ENCODE results near the gene GLG1. TPM values are rescaled to one million over a fixed set of nuclear protein-coding genes. Genes with fewer than 3 reads are reported as not detected.

The GLG1 gene
- total RNA-seq, 2 experiments from 2014 or later: 58.1 to 63.8 TPM

GRCh38 chr16:74627506-74628220 is 20.7 kb upstream of the GLG1 start:
- no peak overlapping the region for H3K4me3 Mint-ChIP-seq
- no peaks in the 10 kb centered on the region for H3K9me3 Mint-ChIP-seq
- intact Hi-C loops (cut with micrococcal nuclease): loop anchor here (1.0 to 10.0 kb wide), 5 partner anchors 39 to 331 kb away; partner anchors contain the start of genes PSMD7 and RFWD3
- H3K36me3 Mint-ChIP-seq: peaks cover 76% of the 10 kb centered on the region
- H3K27ac Mint-ChIP-seq: peak overlapping the region; percentile 78
- H3K27me3 Mint-ChIP-seq: no peaks in the 10 kb centered on the region
- peaks cover 46% of the 10 kb centered on the region for H3K4me1 Mint-ChIP-seq (ENCODE audit: low read depth)
- CTCF ChIA-PET: interaction anchor here (0.7 to 1.0 kb wide), 2 partner anchors 12 to 53 kb away, joined by 3 read pairs; no protein-coding TSS in a partner anchor
- DNase-seq: no peak
- POLR2A ChIA-PET: interaction anchor here (1.1 to 3.3 kb wide), 3 partner anchors 14 to 39 kb away, joined by 3 to 10 read pairs (median 4); partner anchors contain the start of genes GLG1 and RFWD3

GRCh38 chr16:74626741-74627416 is 20.0 kb upstream of the GLG1 start:
- ChIA-PET POLR2A (interaction anchor here (0.6 to 3.3 kb wide), 5 partner anchors 20 to 161 kb away, joined by 3 to 10 read pairs (median 4); partner anchors contain the start of genes GLG1, MLKL and RFWD3), CTCF (interaction anchor here (0.7 to 1.0 kb wide), 4 partner anchors 12 to 157 kb away, joined by 3 read pairs; no protein-coding TSS in a partner anchor)
- peak overlapping the region; percentile 37 for H3K4me3 Mint-ChIP-seq
- peak overlapping the region; percentile 78 for H3K27ac Mint-ChIP-seq
- H3K36me3 Mint-ChIP-seq: peaks cover 80% of the 10 kb centered on the region
- no peaks in the 10 kb centered on the region for H3K27me3 Mint-ChIP-seq
- DNase-seq: peak; percentile 41
- no peaks in the 10 kb centered on the region for H3K9me3 Mint-ChIP-seq
- H3K4me1 Mint-ChIP-seq (ENCODE audit: low read depth): peaks cover 46% of the 10 kb centered on the region
- intact Hi-C loops (cut with micrococcal nuclease): loop anchor here (1.0 to 10.0 kb wide), 6 partner anchors 20 to 330 kb away; partner anchors contain the start of genes GLG1, PSMD7 and RFWD3

GRCh38 chr16:74625500-74626350 is 18.8 kb upstream of the GLG1 start:
- intact Hi-C loops (cut with micrococcal nuclease): loop anchor here (1.0 to 10.0 kb wide), 5 partner anchors 18 to 329 kb away; partner anchors contain the start of genes GLG1, PSMD7 and RFWD3
- H3K36me3 Mint-ChIP-seq: peaks cover 84% of the 10 kb centered on the region
- H3K27ac Mint-ChIP-seq: peak overlapping the region; percentile 78
- POLR2A ChIA-PET: interaction anchor here (0.6 to 3.3 kb wide), 4 partner anchors 35 to 160 kb away, joined by 3 to 10 read pairs (median 4); partner anchors contain the start of genes MLKL and RFWD3
- DNase-seq: peak; percentile 47
- peaks cover 46% of the 10 kb centered on the region for H3K4me1 Mint-ChIP-seq (ENCODE audit: low read depth)
- no peaks in the 10 kb centered on the region for H3K9me3 Mint-ChIP-seq
- no peak overlapping the region for H3K4me3 Mint-ChIP-seq
- CTCF ChIA-PET: interaction anchor here (1.0 kb wide), 3 partner anchors 10 to 156 kb away, joined by 3 read pairs; no protein-coding TSS in a partner anchor
- H3K27me3 Mint-ChIP-seq: no peaks in the 10 kb centered on the region

DNA sequence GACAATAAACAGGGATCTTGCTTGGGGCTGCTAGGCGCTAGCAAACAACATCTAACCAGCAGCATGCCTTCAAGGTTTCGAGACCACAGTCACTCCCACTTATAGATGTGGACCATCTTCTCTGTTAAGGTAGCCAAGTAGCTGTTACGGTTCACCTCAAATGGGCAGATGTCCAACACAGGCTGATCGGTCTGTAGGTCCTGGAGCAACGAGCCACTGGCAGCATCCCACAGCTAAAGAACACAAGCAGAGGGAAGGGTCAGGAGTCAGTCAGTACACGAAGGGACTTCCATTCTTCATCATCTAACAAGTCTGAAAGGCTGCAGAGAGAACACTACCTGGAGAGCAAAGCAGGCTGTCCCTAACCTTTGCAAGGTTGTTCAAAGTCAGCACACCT is 16.9 kb upstream of the GLG1 start:
- no peak overlapping the region for H3K4me3 Mint-ChIP-seq
- peaks cover 73% of the 10 kb centered on the region for H3K36me3 Mint-ChIP-seq
- intact Hi-C loops (cut with micrococcal nuclease): loop anchor here (10.0 kb wide), 1 partner anchor 129 kb away; no protein-coding TSS in a partner anchor
- H3K27ac Mint-ChIP-seq: peak overlapping the region; percentile 42
- ChIA-PET POLR2A (no interaction called here), CTCF (interaction anchor here (0.6 kb wide), 2 partner anchors 117 to 121 kb away, joined by 3 to 4 read pairs; no protein-coding TSS in a partner anchor)
- H3K4me1 Mint-ChIP-seq (ENCODE audit: low read depth): peaks cover 43% of the 10 kb centered on the region
- DNase-seq: no peak
- H3K27me3 Mint-ChIP-seq: no peaks in the 10 kb centered on the region
- no peaks in the 10 kb centered on the region for H3K9me3 Mint-ChIP-seq

DNA sequence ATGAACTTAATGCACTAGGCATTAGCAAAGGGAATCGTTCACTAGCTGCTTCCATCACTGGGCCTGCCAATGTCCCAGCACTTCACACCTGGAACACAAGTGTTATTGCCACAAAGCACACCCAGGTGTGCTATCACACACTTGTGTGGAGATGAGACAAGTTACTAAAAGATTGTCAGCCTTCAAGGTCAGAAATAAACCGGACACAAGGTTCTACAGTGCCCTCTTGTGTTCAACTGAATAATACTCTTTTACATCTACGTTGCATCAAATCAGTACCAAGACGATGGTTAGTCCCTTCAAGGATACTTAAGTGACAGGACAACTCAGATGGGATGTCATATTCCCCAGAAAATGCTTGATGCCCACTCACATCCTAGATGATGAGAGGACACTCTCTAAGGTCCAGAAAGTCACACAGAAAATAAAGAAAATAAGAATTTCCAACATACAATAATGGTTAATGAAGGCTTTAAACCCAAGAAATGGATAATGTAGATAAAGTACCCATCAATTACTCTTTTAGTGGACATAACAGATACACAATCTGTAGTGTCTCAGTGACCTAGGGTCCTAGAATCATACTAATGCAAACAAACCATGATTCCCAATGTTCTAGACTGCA is 16.4 kb upstream of the GLG1 start:
- Mint-ChIP-seq H3K27ac (no peak overlapping the region), H3K27me3 (no peaks in the 10 kb centered on the region), H3K9me3 (no peaks in the 10 kb centered on the region), H3K4me1 (ENCODE audit: low read depth) (peaks cover 38% of the 10 kb centered on the region), H3K4me3 (no peak overlapping the region), H3K36me3 (peaks cover 68% of the 10 kb centered on the region)
- intact Hi-C loops (cut with micrococcal nuclease): loop anchor here (10.0 kb wide), 1 partner anchor 129 kb away; no protein-coding TSS in a partner anchor
- ChIA-PET POLR2A (interaction anchor here (0.7 kb wide), 1 partner anchor 44 kb away, joined by 4 read pairs; no protein-coding TSS in a partner anchor), CTCF (interaction anchor here (0.6 to 1.9 kb wide), 11 partner anchors 16 to 186 kb away, joined by 3 to 10 read pairs (median 4); partner anchors contain the start of genes GLG1 and RFWD3)
- DNase-seq: no peak

DNA sequence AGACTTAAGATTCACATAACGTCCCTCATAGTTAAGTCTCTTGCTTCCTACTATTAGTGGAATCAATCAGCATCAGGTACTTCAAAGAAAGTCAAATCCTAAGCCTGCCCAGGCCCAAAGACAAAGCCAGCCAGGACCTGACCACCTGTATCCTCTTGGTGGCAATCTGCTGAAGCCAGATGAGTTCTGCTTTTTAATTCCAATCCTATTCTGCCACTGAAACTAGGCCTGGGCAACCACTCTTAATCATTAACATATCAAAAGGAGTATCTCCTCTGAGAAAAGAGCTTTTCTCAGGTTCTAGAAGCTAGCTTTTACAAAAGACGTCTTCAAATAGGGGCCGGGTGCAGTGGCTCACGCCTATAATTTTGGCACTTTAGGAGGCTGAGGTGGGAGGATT is 15.1 kb upstream of the GLG1 start:
- CTCF ChIA-PET: interaction anchor here (1.2 to 1.9 kb wide), 7 partner anchors 14 to 128 kb away, joined by 3 to 10 read pairs (median 5); partner anchors contain the start of genes GLG1 and RFWD3
- Mint-ChIP-seq H3K36me3 (peaks cover 61% of the 10 kb centered on the region), H3K27ac (no peak overlapping the region)

GRCh38 chr16:74617206-74617788 is 10.4 kb upstream of the GLG1 start:
- ChIA-PET POLR2A (interaction anchor here (0.8 to 1.4 kb wide), 2 partner anchors 10 to 81 kb away, joined by 3 to 8 read pairs; partner anchors contain the start of gene GLG1), CTCF (no interaction called here)
- H3K9me3 Mint-ChIP-seq: no peaks in the 10 kb centered on the region
- no peak overlapping the region for H3K4me3 Mint-ChIP-seq
- H3K27ac Mint-ChIP-seq: peak overlapping the region; percentile 2
- intact Hi-C loops (cut with micrococcal nuclease): no loop called here
- peaks cover 22% of the 10 kb centered on the region for H3K36me3 Mint-ChIP-seq
- no peak for DNase-seq
- H3K4me1 Mint-ChIP-seq (ENCODE audit: low read depth): peaks cover 9% of the 10 kb centered on the region
- no peaks in the 10 kb centered on the region for H3K27me3 Mint-ChIP-seq

More for the DNA sequence above, 15.1 kb upstream of the GLG1 start:
- Mint-ChIP-seq H3K4me1 (ENCODE audit: low read depth) (peaks cover 33% of the 10 kb centered on the region), H3K27me3 (no peaks in the 10 kb centered on the region), H3K4me3 (no peak overlapping the region), H3K9me3 (no peaks in the 10 kb centered on the region)
- DNase-seq: no peak
- POLR2A ChIA-PET: no interaction called here
- intact Hi-C loops (cut with micrococcal nuclease): loop anchor here (10.0 kb wide), 1 partner anchor 127 kb away; no protein-coding TSS in a partner anchor

DNA sequence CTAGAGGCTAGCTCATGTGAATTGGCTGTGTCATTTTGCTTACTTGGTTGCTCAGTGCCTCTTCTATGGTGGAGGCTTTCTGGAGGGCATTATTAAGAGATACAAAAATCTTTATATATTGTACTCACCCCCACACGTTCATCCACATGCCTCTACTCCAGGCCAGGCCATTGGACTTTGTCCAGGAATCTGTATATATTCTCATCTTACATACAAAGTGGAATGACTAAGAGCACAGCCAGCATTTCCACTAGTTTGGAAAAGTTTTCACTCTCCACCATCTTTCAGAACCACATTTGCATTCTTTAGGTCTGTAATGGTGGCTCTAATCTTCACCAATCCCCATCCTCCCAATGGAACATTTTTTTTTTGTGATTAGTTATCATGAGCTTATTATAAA is 4.8 kb upstream of the GLG1 start:
- POLR2A ChIA-PET: interaction anchor here (1.0 kb wide), 1 partner anchor 55 kb away, joined by 3 read pairs; the partner anchor contains the start of gene RFWD3
- Mint-ChIP-seq H3K4me3 (no peak overlapping the region), H3K27me3 (no peaks in the 10 kb centered on the region), H3K36me3 (peaks cover 5% of the 10 kb centered on the region), H3K4me1 (ENCODE audit: low read depth) (peaks cover 22% of the 10 kb centered on the region), H3K27ac (no peak overlapping the region), H3K9me3 (no peaks in the 10 kb centered on the region)
- CTCF ChIA-PET: interaction anchor here (1.3 kb wide), 1 partner anchor 40 kb away, joined by 3 read pairs; no protein-coding TSS in a partner anchor
- DNase-seq: no peak
- intact Hi-C loops (cut with micrococcal nuclease): no loop called here

GRCh38 chr16:74608944-74609343 is 2.0 kb upstream of the GLG1 start:
- POLR2A ChIA-PET: no interaction called here
- no peaks in the 10 kb centered on the region for H3K27me3 Mint-ChIP-seq
- peaks cover 38% of the 10 kb centered on the region for H3K4me1 Mint-ChIP-seq (ENCODE audit: low read depth)
- CTCF ChIA-PET: interaction anchor here (0.7 to 1.9 kb wide), 2 partner anchors 13 to 116 kb away, joined by 4 to 8 read pairs; no protein-coding TSS in a partner anchor
- H3K27ac Mint-ChIP-seq: no peak overlapping the region
- H3K9me3 Mint-ChIP-seq: no peaks in the 10 kb centered on the region
- peak; percentile 34 for DNase-seq
- intact Hi-C loops (cut with micrococcal nuclease): loop anchor here (5.0 to 10.0 kb wide), 4 partner anchors 54 to 244 kb away; no protein-coding TSS in a partner anchor
- peaks cover 2% of the 10 kb centered on the region for H3K36me3 Mint-ChIP-seq
- H3K4me3 Mint-ChIP-seq: peak overlapping the region; percentile 1

- Mint-ChIP-seq H3K27me3 (no peaks in the 10 kb centered on the region), H3K36me3 (peaks cover 2% of the 10 kb centered on the region), H3K4me3 (peak overlapping the region; percentile 1), H3K27ac (no peak overlapping the region), H3K4me1 (ENCODE audit: low read depth) (peaks cover 43% of the 10 kb centered on the region), H3K9me3 (no peaks in the 10 kb centered on the region)
- intact Hi-C loops (cut with micrococcal nuclease): loop anchor here (5.0 to 10.0 kb wide), 4 partner anchors 54 to 244 kb away; no protein-coding TSS in a partner anchor
- ChIA-PET POLR2A (no interaction called here), CTCF (interaction anchor here (1.9 kb wide), 1 partner anchor 14 kb away, joined by 8 read pairs; no protein-coding TSS in a partner anchor)
- no peak for DNase-seq
These were observed 1.5 kb upstream of the GLG1 start for GRCh38 chr16:74608381-74608780.
